WTC11 (cell line): ENCODE results near the gene ZNF724. TPM values are rescaled to one million over a fixed set of nuclear protein-coding genes. Genes with fewer than 3 reads are reported as not detected.

ENCODE experiments used
- ATAC-seq: fragments of 200-7000 bp; cut with Tn5 transposase; 2 replicates; pipeline ENCODE4 v1.10.0; 2021; ENCODE audit warnings: mild to moderate bottlenecking, moderate library complexity
- CTCF ChIA-PET: fragments of 300-600 bp; sonication (Branson Sonifier 250); formaldehyde crosslinking; loops from one replicate; lab custom pipeline; 2021; ENCODE audit warnings: antibody characterized with exemption; lab: Charles Lee
- POLR2A ChIA-PET: fragments of 350-600 bp; sonication (Branson Sonifier 250); formaldehyde crosslinking; loops from one replicate; lab custom pipeline; 2021; ENCODE audit warnings: antibody characterized with exemption; lab: Charles Lee
- DNase-seq: peaks from one replicate; pipeline ENCODE4 v3.0.0; 2021; ENCODE audit warnings: low spot score
- H3K27ac Mint-ChIP-seq: 2 replicates; pipeline ENCODE4 v1.8.0; 2021; ENCODE audit warnings: mixed read lengths
- H3K27me3 Mint-ChIP-seq: 2 replicates; pipeline ENCODE4 v1.8.0; 2021; ENCODE audit warnings: low read depth, mild to moderate bottlenecking, moderate library complexity, mixed read lengths
- H3K36me3 Mint-ChIP-seq: 2 replicates; pipeline ENCODE4 v1.8.0; 2021; ENCODE audit warnings: mixed read lengths
- H3K4me1 Mint-ChIP-seq: 2 replicates; pipeline ENCODE4 v1.8.0; 2022; ENCODE audit warnings: mixed read lengths
- H3K4me3 Mint-ChIP-seq: 2 replicates; pipeline ENCODE4 v1.8.0; 2021; ENCODE audit warnings: mild to moderate bottlenecking, moderate library complexity, mixed read lengths
- H3K9me3 Mint-ChIP-seq: 2 replicates; pipeline ENCODE4 v1.8.0; 2021; ENCODE audit warnings: mixed read lengths
- JUN ChIP-seq: sonication (generic); formaldehyde crosslinking; IDR thresholded peaks from 2 replicates; pipeline ENCODE4 v1.8.0; 2023; ENCODE audit warnings: mild to moderate bottlenecking, missing genetic modification reagents
- MLX ChIP-seq: sonication (generic); formaldehyde crosslinking; IDR thresholded peaks from 2 replicates; pipeline ENCODE4 v1.8.1; 2023; ENCODE audit warnings: mild to moderate bottlenecking, missing genetic modification reagents, moderate library complexity
- OVOL2 ChIP-seq: fragments of 250-450 bp; sonication (Bioruptor Pico); IDR thresholded peaks from 2 replicates; pipeline ENCODE4 v1.9.0; 2021; ENCODE audit warnings: mild to moderate bottlenecking, borderline replicate concordance
- RORB ChIP-seq: fragments of 250-450 bp; sonication (Bioruptor Pico); IDR thresholded peaks from 2 replicates; pipeline ENCODE4 v1.9.0; 2021; ENCODE audit warnings: mild to moderate bottlenecking
- SOX15 ChIP-seq: fragments of 250-450 bp; sonication (Bioruptor Pico); IDR thresholded peaks from 2 replicates; pipeline ENCODE4 v1.9.0; 2021; ENCODE audit warnings: mild to moderate bottlenecking
- ZNF232 ChIP-seq: sonication (generic); formaldehyde crosslinking; IDR thresholded peaks from 2 replicates; pipeline ENCODE4 v1.8.0; 2022; ENCODE audit warnings: mild to moderate bottlenecking, missing genetic modification reagents
- total RNA-seq: library from RNA; stranded (reverse); gene quantifications from 3 replicates; pipeline ENCODE4 v1.2.3, GENCODE V29; 2021

Gene ZNF724
- total RNA-seq, 1 experiment from 2014 or later: 59.0 TPM

DNA sequence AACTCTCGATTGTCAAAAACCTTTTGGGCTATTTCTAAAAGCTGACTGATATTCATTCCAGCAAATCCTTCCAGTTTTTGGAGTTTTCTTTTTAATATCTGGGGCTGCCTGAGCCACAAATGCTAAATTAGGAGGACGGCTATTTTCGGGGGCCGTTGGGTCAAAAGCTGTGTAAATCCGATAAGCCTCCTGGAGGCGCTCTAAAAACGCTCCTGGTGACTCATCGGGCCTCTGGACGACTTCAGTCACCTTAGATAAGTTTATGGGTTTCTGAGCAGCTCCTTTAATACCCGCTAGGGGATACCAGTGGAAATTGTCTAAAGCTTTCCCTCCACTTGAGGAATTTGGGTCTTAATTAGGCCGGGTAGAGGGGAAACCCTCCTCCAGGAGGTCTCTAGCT, 66.9 kb downstream of the ZNF724 start:
- ChIA-PET POLR2A (no interaction called here), CTCF (interaction anchor here (0.6 to 1.4 kb wide), 3 partner anchors 82 to 100 kb away, joined by 3 to 4 read pairs (median 4); no protein-coding TSS in a partner anchor)
- no peak for TF ChIP-seq OVOL2 (CRISPR knock-in tag)
- TF ChIP-seq JUN (CRISPR knock-in tag): no peak
- no peak for TF ChIP-seq RORB
- no peak for TF ChIP-seq ZNF232 (CRISPR knock-in tag)
- TF ChIP-seq SOX15 (CRISPR knock-in tag): no peak
- no peak for TF ChIP-seq MLX (CRISPR knock-in tag)
- Mint-ChIP-seq H3K4me1 (peaks cover 6% of the 10 kb centered on the region; the same call in 1 of the 2 replicates), H3K27me3 (no peaks in the 10 kb centered on the region; the same call in 1 of the 2 replicates), H3K27ac (no peak overlapping the region), H3K9me3 (peaks cover 55% of the 10 kb centered on the region), H3K36me3 (0 out of 2 replicates have a peak, but pooled peaks cover 7% of the 10 kb centered on the region), H3K4me3 (no peak overlapping the region)
- ATAC-seq (no peak), DNase-seq (no peak)

Other genes starting within 250 kb of the ZNF724 start
- not detected in 3 replicates for gene ZNF728, start 247.2 kb downstream of the ZNF724 start, total RNA-seq
- gene ZNF730, start 133.4 kb downstream of the ZNF724 start, total RNA-seq: 32.2 to 38.0 TPM (median 32.6 TPM) in 3 replicates
- gene ZNF91, start 145.1 kb upstream of the ZNF724 start, total RNA-seq: 36.5 to 40.4 TPM (median 40.3 TPM) in 3 replicates